DOHH2 (cell line): ENCODE results near the gene ZNF467.

Source experiments
- CTCF ChIP-seq: fragments of 200-600 bp; sonication (generic); IDR thresholded peaks from one replicate; pipeline ENCODE4 v1.5.1; 2014; ENCODE audit warnings: antibody characterized with exemption, mild to moderate bottlenecking, low read depth, low read length; ENCODE audit not compliant: poor library complexity, severe bottlenecking
- EZH2phosphoT487 ChIP-seq: fragments of 200-600 bp; sonication (generic); IDR thresholded peaks from 2 replicates; pipeline ENCODE4 v1.6.1; 2017; ENCODE audit warnings: borderline replicate concordance, mild to moderate bottlenecking, antibody characterized with exemption, low read length, moderate library complexity, mixed read lengths

GRCh38 chr7:149817301-149817771 is 43.9 kb upstream of the ZNF467 start:
- no peak for TF ChIP-seq CTCF
- TF ChIP-seq EZH2phosphoT487 = no peak
